Fibroblast of the aortic adventitia (primary cell): ENCODE measurements around the gene ITPK1. TPM values are rescaled to one million over a fixed set of nuclear protein-coding genes. Genes with fewer than 3 reads are reported as not detected.

Source experiments
- DNase-seq: peaks from one replicate; pipeline ENCODE4 v3.0.0-alpha.2; 2010; ENCODE audit warnings: low read depth
- H3K4me3 ChIP-seq: 2 replicates; pipeline ENCODE4 v1.5.1; 2011; ENCODE audit warnings: low read depth, mild to moderate bottlenecking, control low read depth, low read length, moderate library complexity
- CTCF ChIP-seq: IDR thresholded peaks from 2 replicates; pipeline ENCODE4 v1.5.1; 2011; ENCODE audit warnings: mild to moderate bottlenecking, low read length, control low read depth, inconsistent platforms; ENCODE audit not compliant: insufficient read depth
- total RNA-seq: library from RNA; depleted of rRNA; stranded (reverse); fragments of >200 nt; gene quantifications from 2 replicates; pipeline ENCODE4 v1.2.3, GENCODE V29; 2012; ENCODE audit warnings: low replicate concordance

ITPK1 gene
- total RNA-seq, 1 donor = 20.1 TPM

DNA sequence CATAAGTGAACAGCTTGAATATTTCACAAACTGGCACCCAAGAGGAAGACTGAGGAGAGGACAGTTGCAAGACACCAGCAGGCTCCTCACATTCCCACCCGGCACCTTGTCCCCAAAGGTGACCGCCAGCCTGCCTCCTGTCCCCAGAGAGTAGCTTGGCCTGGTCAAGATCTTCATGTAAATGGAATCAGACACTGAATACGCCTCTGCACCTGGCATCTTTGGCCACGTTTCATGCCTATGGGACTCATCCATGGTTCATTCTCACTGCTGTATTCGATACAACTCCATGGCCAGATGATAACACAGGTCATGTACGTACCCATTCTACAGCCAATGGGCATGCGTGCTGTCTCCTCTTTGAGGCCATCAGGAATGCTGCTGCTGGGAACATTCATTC, 60.8 kb downstream of the ITPK1 start:
- H3K4me3 ChIP-seq = no peak overlapping the region
- no peak for TF ChIP-seq CTCF
- no peak for DNase-seq

DNA sequence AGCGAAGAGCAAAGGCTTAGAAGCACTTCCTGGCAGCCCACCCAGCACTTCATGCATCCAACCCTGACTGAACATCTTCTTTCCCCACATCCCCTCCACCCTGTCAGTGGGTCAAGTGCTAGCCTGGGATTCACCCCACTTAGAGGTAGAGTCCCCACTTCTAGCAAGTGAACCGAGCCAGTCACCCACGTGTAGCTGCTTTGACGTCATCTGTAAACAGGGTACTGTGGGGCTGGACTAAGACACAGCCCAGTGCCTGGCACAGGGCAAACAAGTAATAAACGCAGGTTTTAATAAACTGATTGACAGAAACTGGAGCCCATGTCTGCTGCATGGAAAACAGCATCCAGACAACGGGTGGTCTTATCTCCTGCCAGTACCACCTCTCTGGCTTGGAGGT, 61.7 kb downstream of the ITPK1 start:
- TF ChIP-seq CTCF = no peak
- H3K4me3 ChIP-seq = no peak overlapping the region
- DNase-seq = no peak

DNA sequence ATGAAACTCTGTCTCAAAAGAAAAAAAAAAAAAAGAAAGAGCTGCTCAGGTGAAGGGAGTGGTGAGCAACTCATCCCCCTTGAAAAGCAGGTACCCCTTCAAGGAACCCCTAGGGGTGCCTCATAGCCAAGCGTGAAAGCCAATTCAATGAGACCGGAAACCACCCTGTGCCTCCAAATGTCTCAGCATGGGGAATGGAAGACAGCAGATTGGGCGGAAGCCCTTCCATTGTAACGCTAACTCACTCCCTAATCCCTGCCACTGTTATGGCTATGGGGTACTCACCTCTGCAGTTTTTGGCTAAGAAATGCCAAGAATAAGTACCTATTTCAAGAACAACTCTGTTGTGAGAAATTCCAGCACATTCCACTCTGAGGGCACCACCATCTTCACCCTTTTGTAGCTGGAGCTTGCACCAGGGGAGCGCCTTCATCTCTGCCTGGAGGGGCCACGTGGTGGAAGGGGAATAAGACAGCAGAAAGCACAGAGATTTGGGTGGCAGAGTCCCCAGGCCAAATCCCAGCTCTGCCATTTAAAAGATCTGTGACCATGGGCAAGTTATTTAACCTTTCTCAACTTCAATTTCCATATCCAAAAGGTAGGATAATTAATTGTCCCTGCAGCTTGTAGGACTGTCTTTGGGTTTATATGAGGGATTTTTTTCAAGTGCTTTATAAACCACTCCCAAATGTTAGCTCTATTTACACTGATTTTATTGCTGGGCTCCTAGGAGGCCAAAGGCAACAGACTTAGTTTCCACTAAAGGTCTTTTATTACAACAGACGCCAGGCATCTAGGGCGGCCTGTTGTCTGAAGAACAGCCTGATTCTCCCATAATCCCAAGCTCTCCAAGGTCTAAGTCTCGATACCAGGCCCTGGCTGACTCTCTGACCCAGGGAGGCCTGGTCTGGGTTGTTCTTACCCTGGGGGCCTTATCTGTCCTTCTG, 63.9 kb downstream of the ITPK1 start:
- DNase-seq = no peak
- no peak for TF ChIP-seq CTCF
- H3K4me3 ChIP-seq = no peak overlapping the region

DNA sequence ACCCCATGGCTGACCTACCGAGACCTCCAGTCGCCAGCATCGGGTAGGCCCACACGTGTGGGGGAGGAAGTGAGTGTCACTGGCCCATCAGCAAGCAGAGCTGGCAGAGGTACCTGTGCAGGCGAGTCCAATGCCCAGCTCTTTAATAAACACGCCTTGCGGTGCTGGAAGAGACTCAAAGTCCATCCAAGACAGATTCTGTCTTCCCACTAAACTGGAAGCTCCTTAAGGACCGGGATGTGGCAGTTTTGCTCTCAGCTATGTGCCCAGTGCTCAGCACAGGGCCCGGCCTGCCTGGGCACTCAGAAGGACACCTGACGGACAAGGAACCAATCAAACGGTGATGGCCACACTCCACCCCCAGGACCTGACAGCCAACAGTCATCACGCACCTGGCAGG, 65.0 kb downstream of the ITPK1 start:
- DNase-seq = no peak

GRCh38 chr14:93049867-93050331, 65.8 kb downstream of the ITPK1 start:
- no peak for TF ChIP-seq CTCF
- no peak for DNase-seq
- H3K4me3 ChIP-seq = no peak overlapping the region

More for the DNA sequence above, 65.0 kb downstream of the ITPK1 start:
- no peak overlapping the region for H3K4me3 ChIP-seq
- no peak for TF ChIP-seq CTCF

GRCh38 chr14:93049315-93049714, 66.4 kb downstream of the ITPK1 start:
- DNase-seq = no peak
- no peak overlapping the region for H3K4me3 ChIP-seq
- TF ChIP-seq CTCF = no peak
